ENCODE measurements around the gene GIMAP5. TPM values are rescaled to one million over a fixed set of nuclear protein-coding genes. Genes with fewer than 3 reads are reported as not detected.
A peak's percentile ranks its signal among the peaks of the same experiment; 100 is the strongest.
"Not testable (repeated sequence)": the region's sequence is repeated elsewhere in the genome, so short reads cannot be mapped to it uniquely, and the experiment has no call there.

The GIMAP5 gene
- total RNA-seq, 6 experiments from 2014 or later: 2.9 to 9.8 (median 8.0) TPM

DNA sequence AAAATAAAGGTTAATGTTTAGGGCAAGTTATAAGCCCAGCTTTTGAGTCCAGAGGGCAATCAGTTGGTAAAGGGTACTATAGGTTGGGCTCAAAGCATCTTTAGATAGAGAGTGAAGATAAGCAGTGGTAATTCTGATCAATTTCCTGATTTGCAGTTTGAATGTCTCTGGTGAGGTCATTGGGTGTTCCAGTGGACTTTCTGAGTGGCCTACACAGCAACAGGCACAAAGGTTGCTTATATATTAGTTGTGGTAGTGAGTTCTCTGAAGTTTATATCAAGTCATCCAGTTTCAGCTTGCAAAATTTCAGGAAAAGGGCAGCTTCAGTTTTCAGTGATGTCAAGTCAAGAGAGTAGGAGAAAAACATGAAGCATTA lies 29.1 kb downstream of the GIMAP5 start:
- TF ChIP-seq POLR2A (IDR thresholded peaks at IDR 0.05): no peak
- TF ChIP-seq, protein P1, sequence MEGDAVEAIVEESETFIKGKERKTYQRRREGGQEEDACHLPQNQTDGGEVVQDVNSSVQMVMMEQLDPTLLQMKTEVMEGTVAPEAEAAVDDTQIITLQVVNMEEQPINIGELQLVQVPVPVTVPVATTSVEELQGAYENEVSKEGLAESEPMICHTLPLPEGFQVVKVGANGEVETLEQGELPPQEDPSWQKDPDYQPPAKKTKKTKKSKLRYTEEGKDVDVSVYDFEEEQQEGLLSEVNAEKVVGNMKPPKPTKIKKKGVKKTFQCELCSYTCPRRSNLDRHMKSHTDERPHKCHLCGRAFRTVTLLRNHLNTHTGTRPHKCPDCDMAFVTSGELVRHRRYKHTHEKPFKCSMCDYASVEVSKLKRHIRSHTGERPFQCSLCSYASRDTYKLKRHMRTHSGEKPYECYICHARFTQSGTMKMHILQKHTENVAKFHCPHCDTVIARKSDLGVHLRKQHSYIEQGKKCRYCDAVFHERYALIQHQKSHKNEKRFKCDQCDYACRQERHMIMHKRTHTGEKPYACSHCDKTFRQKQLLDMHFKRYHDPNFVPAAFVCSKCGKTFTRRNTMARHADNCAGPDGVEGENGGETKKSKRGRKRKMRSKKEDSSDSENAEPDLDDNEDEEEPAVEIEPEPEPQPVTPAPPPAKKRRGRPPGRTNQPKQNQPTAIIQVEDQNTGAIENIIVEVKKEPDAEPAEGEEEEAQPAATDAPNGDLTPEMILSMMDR (IDR thresholded peaks at IDR 0.05): no peak
- ATAC-seq: peak; percentile 10 to 66 (median 51)
- intact Hi-C loops (cut with DNase I): no loop called here
- Histone ChIP-seq H3K9me3 (no peaks in the 10 kb centered on the region), H3K36me3 (no peaks in the 10 kb centered on the region), H3K4me1 (peaks cover 0 to 67% (median 28%) of the 10 kb centered on the region in 4 donors), H3K27me3 (no peaks in the 10 kb centered on the region), H3K4me3 (no peak overlapping the region), H3K27ac (peak overlapping the region; percentile 28 to 91 (median 88))
- DNase-seq: no peak

DNA sequence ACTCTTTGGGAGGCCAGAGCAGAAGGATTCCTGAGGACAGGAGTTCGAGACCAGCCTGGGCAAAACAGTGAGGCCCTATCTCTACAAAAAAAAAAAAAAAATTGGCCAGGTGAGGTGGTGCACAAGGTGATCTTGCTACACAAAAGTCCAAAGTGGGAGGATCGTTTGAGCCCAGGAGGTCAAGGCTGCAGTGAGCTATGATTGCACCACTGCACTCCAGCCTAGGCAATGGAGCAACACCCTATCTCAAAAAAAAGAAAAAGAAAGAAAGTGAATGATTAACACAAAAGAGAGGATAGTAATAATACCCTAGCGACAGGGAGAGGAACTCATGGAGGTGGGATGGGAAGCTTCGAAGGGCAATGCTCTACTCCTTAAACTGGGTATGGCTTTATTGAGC lies 32.5 kb downstream of the GIMAP5 start:
- Histone ChIP-seq H3K27me3 (no peaks in the 10 kb centered on the region), H3K9me3 (no peaks in the 10 kb centered on the region), H3K27ac (peak overlapping the region; percentile 39 to 88 (median 41)), H3K36me3 (no peaks in the 10 kb centered on the region), H3K4me3 (peak overlapping the region in 2 of 3 donors; percentile 19), H3K4me1 (peaks cover 0 to 49% (median 23%) of the 10 kb centered on the region in 4 donors)
- peak in 2 of 3 donors; percentile 70 to 81 for DNase-seq
- peak; percentile 68 to 88 (median 77) for ATAC-seq
- WGBS (ENCODE audit: insufficient coverage, low coverage, low lambda C conversion rate, missing lambda C conversion rate): 21% methylated on average over 4 of the region's 4 CpGs
- intact Hi-C loops (cut with DNase I): no loop called here
- TF ChIP-seq, protein P1 (IDR thresholded peaks at IDR 0.05): peak; percentile 6 to 51 (median 24)
- TF ChIP-seq POLR2A (IDR thresholded peaks at IDR 0.05): no peak

DNA sequence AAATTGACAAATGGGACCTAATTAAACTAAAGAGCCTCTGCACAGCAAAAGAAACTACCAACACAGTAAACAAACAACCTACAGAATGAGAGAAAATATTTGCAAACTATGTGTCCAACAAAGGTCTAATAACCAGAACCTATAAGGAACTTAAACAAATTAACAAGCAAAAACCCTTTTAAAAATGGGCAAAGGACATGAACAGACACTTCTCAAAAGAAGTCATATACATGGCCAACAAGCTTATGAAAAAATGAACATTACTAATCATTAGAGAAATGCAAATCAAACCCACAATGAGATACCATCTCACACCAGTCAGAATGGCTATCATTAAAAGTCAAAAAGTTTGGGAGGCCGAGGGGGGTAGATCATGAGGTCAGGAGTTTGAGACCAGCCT lies 36.9 kb downstream of the GIMAP5 start:
- H3K9me3 ChIP-seq; H3K27ac ChIP-seq; ATAC-seq; intact Hi-C loops (cut with DNase I); H3K4me3 ChIP-seq; H3K36me3 ChIP-seq; DNase-seq; H3K27me3 ChIP-seq: not testable (repeated sequence)
- H3K4me1 ChIP-seq: peaks cover 0 to 42% (median 18%) of the 10 kb centered on the region in 4 donors
- 100% methylated on average over 1 of the region's 1 CpG for WGBS (ENCODE audit: insufficient coverage, low coverage, low lambda C conversion rate, missing lambda C conversion rate)

DNA sequence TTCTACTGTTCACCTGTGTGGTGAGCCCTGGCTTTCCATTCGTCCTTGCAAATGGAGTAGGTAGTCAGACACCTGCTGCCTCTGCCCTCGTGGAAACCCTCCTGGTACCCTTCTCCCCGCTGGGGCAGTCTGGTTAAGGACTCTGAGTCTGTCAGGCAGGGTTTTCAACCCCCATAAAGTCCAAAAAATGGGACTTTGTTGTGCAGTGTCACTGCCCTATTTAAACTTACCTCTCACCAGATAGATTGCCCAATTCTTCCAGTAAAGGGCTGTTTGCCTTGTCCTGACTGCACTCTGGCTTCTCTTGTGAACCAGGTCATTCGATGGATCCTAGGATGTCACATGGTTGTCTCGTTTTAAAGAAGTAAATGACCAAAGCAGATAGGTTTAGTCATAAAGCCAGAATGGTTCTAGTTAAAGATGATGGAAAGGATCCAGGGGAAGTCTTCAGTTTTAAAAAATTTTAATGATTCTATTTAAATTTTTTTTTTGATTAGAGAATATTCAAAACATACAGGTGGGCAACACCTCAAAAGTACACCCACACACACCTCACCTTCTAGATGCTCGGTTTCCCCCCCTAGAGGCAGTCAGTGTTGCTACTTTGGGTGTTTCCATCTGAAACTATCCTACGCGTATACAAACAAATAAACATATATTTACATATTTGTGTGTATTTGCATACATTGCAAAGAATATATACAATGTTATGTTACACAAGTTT lies 41.0 kb downstream of the GIMAP5 start:
- intact Hi-C loops (cut with DNase I): no loop called here

More for the DNA sequence above, 41.0 kb downstream of the GIMAP5 start:
- WGBS (ENCODE audit: insufficient coverage, low coverage, low lambda C conversion rate, missing lambda C conversion rate): 20% methylated on average over 8 of the region's 8 CpGs
- H3K9me3 ChIP-seq: no peaks in the 10 kb centered on the region
- H3K27me3 ChIP-seq: no peaks in the 10 kb centered on the region
- DNase-seq (peak in 2 of 3 donors; percentile 71 to 78), ATAC-seq (peak; percentile 69 to 85 (median 79))
- peak overlapping the region; percentile 66 to 86 (median 66) for H3K27ac ChIP-seq
- H3K4me1 ChIP-seq: peaks cover 0 to 65% (median 20%) of the 10 kb centered on the region in 4 donors
- H3K4me3 ChIP-seq: peak overlapping the region; percentile 12 to 24 (median 14)
- TF ChIP-seq, protein P1 (IDR thresholded peaks at IDR 0.05): no peak
- peak; percentile 36 for TF ChIP-seq POLR2A (IDR thresholded peaks at IDR 0.05)
- no peaks in the 10 kb centered on the region for H3K36me3 ChIP-seq

All from right lobe of liver (tissue), 6 donors.